SU-DHL-6 (cell line): ENCODE results near the gene ACADM.
"Not testable (repeated sequence)": the region's sequence is repeated elsewhere in the genome, so short reads cannot be mapped to it uniquely, and the experiment has no call there.

Experiments
- H2AFZ ChIP-seq: fragments of 200-600 bp; sonication (generic); 2 replicates; pipeline ENCODE4 v1.6.1; 2014; ENCODE audit warnings: low read depth, mild to moderate bottlenecking, moderate library complexity, mixed read lengths, antibody characterized with exemption, low read length; ENCODE audit not compliant: severe bottlenecking
- H3F3A ChIP-seq: fragments of 200-600 bp; shearing (Covaris generic); 2 replicates; pipeline ENCODE4 v1.6.0; 2016; ENCODE audit warnings: antibody characterized with exemption, mild to moderate bottlenecking; ENCODE audit not compliant: insufficient read depth
- H3K27ac ChIP-seq: fragments of 200-600 bp; sonication (generic); 2 replicates; pipeline ENCODE4 v1.5.1; 2016; ENCODE audit warnings: low read depth, mild to moderate bottlenecking, low read length, moderate library complexity, mixed read lengths
- H3K27me3 ChIP-seq: fragments of 200-600 bp; sonication (generic), shearing (Covaris generic); 2 replicates; pipeline ENCODE4 v1.6.0; 2014; ENCODE audit warnings: mild to moderate bottlenecking, low read length
- H3K36me3 ChIP-seq: fragments of 200-600 bp; sonication (generic); 2 replicates; pipeline ENCODE4 v1.6.1; 2014; ENCODE audit warnings: mild to moderate bottlenecking, low read length, mixed read lengths
- H3K4me2 ChIP-seq: fragments of 300-600, 200-600 bp; shearing (Covaris generic), sonication (generic); 2 replicates; pipeline ENCODE4 v1.6.0; 2014; ENCODE audit warnings: low read length, low read depth, mild to moderate bottlenecking; ENCODE audit not compliant: poor library complexity, severe bottlenecking
- H3K4me3 ChIP-seq: fragments of 200-600 bp; sonication (generic); 2 replicates; pipeline ENCODE4 v1.5.1; 2014; ENCODE audit warnings: antibody characterized with exemption, low read length, mild to moderate bottlenecking, mixed read lengths; ENCODE audit not compliant: insufficient read depth, poor library complexity, severe bottlenecking
- H3K79me2 ChIP-seq: fragments of 200-600 bp; sonication (generic); 2 replicates; pipeline ENCODE4 v1.6.1; 2014; ENCODE audit warnings: mild to moderate bottlenecking, low read length, moderate library complexity; ENCODE audit not compliant: insufficient read depth
- H3K9ac ChIP-seq: fragments of 200-600 bp; sonication (generic); 2 replicates; pipeline ENCODE4 v1.7.0; 2014; ENCODE audit warnings: mild to moderate bottlenecking, low read length
- H3K9me2 ChIP-seq: fragments of 200-600 bp; sonication (generic); replicated peaks from 2 replicates; pipeline ENCODE4 v1.6.1; 2014; ENCODE audit warnings: low read length; ENCODE audit not compliant: insufficient read depth
- H3K9me3 ChIP-seq: fragments of 200-600 bp; sonication (generic); 2 replicates; pipeline ENCODE4 v1.6.1; 2014; ENCODE audit warnings: low read length, mixed read lengths; ENCODE audit not compliant: insufficient read depth
- H4K20me1 ChIP-seq: fragments of 200-600 bp; sonication (generic); 2 replicates; pipeline ENCODE4 v1.6.1; 2014; ENCODE audit warnings: low read depth, mild to moderate bottlenecking, antibody characterized with exemption, low read length, moderate library complexity, mixed read lengths
- EZH2phosphoT487 ChIP-seq: fragments of 200-600 bp; sonication (generic), shearing (Covaris generic); conservative IDR thresholded peaks from 2 replicates; pipeline ENCODE4 v1.6.1; 2018; ENCODE audit warnings: mild to moderate bottlenecking, antibody characterized with exemption, low read length, moderate library complexity, mixed read lengths
- TF ChIP-seq, protein P1 (sequence below): fragments of 200-600 bp; sonication (generic); IDR thresholded peaks from one replicate; pipeline ENCODE4 v1.5.1; 2017; ENCODE audit warnings: antibody characterized with exemption, mild to moderate bottlenecking, low read length, moderate library complexity; ENCODE audit not compliant: insufficient read depth, poor library complexity, severe bottlenecking

The ACADM gene

DNA sequence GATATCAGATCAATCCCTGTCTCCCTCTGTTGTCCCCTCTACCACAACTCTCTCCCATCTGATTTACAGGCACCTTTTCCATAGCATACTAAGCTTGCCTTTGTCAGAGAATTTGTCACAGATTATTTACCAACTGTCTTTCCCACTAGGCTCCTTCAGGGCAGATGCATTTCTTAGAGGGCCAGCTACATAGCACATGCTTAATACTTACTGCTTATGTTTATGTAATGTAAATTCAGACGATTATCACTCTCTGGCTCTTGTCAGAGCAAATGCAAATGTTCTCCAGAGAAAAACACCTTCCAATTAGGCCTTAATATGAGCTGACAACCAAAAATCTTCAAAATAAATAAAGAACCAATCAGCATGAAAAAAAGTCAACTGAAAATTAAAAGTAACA lies 46.3 kb downstream of the ACADM start:
- Histone ChIP-seq H4K20me1 (no peaks in the 10 kb centered on the region), H3K79me2 (no peaks in the 10 kb centered on the region), H3K27me3 (no peaks in the 10 kb centered on the region), H3K27ac (no peak overlapping the region), H3K9me2 (no peaks in the 10 kb centered on the region), H3K4me3 (no peak overlapping the region), H3F3A (0 out of 2 replicates have a peak, but pooled peaks cover 5% of the 10 kb centered on the region), H3K36me3 (no peaks in the 10 kb centered on the region), H3K9me3 (no peaks in the 10 kb centered on the region), H3K9ac (no peak overlapping the region), H2AFZ (no peak overlapping the region), H3K4me2 (no peak overlapping the region)
- TF ChIP-seq, protein P1, sequence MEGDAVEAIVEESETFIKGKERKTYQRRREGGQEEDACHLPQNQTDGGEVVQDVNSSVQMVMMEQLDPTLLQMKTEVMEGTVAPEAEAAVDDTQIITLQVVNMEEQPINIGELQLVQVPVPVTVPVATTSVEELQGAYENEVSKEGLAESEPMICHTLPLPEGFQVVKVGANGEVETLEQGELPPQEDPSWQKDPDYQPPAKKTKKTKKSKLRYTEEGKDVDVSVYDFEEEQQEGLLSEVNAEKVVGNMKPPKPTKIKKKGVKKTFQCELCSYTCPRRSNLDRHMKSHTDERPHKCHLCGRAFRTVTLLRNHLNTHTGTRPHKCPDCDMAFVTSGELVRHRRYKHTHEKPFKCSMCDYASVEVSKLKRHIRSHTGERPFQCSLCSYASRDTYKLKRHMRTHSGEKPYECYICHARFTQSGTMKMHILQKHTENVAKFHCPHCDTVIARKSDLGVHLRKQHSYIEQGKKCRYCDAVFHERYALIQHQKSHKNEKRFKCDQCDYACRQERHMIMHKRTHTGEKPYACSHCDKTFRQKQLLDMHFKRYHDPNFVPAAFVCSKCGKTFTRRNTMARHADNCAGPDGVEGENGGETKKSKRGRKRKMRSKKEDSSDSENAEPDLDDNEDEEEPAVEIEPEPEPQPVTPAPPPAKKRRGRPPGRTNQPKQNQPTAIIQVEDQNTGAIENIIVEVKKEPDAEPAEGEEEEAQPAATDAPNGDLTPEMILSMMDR, result no peak
- TF ChIP-seq EZH2phosphoT487, result no peak

GRCh38 chr1:75771978-75772377 lies 47.5 kb downstream of the ACADM start:
- Histone ChIP-seq H3F3A (no peaks in the 10 kb centered on the region), H4K20me1 (no peaks in the 10 kb centered on the region), H3K27ac (no peak overlapping the region), H3K4me3 (no peak overlapping the region), H3K9ac (no peak overlapping the region), H3K36me3 (no peaks in the 10 kb centered on the region), H3K27me3 (no peaks in the 10 kb centered on the region), H2AFZ (no peak overlapping the region), H3K79me2 (no peaks in the 10 kb centered on the region), H3K9me3 (no peaks in the 10 kb centered on the region), H3K9me2 (no peaks in the 10 kb centered on the region), H3K4me2 (no peak overlapping the region)
- TF ChIP-seq, protein P1, result no peak
- TF ChIP-seq EZH2phosphoT487, result no peak

GRCh38 chr1:75777812-75778211 lies 53.3 kb downstream of the ACADM start:
- H3K4me2 ChIP-seq, H3K9me2 ChIP-seq, H3K36me3 ChIP-seq, H4K20me1 ChIP-seq, H3K4me3 ChIP-seq, H2AFZ ChIP-seq, H3K9me3 ChIP-seq, H3K27me3 ChIP-seq, H3K9ac ChIP-seq, H3K27ac ChIP-seq, H3F3A ChIP-seq, H3K79me2 ChIP-seq: not testable (repeated sequence)

- not testable (repeated sequence) for H3K9me3 ChIP-seq, H3K79me2 ChIP-seq, H2AFZ ChIP-seq, H3F3A ChIP-seq, H3K9me2 ChIP-seq, H4K20me1 ChIP-seq, H3K36me3 ChIP-seq, H3K4me3 ChIP-seq, H3K27ac ChIP-seq, H3K4me2 ChIP-seq, H3K27me3 ChIP-seq, H3K9ac ChIP-seq
Measured at GRCh38 chr1:75778694-75779093, 54.2 kb downstream of the ACADM start.

DNA sequence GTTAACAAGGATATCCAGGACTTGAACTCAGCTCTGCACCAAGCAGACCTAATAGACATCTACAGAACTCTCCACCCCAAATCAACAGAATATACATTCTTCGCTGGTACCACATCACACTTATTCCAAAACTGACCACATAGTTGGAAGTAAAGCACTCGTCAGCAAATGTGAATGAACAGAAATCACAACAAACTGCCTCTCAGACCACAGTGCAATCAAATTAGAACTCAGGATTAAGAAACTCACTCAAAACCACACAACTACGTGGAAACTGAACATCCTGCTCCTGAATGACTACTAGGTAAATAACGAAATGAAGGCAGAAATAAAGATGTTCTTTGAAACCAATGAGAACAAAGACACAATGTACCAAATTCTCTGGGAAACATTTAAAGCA lies 55.7 kb downstream of the ACADM start:
- not testable (repeated sequence) for H3K27ac ChIP-seq, H3K9me2 ChIP-seq, H3K9me3 ChIP-seq, H3K4me3 ChIP-seq, H3K27me3 ChIP-seq, H3F3A ChIP-seq, H3K9ac ChIP-seq, H3K4me2 ChIP-seq, H2AFZ ChIP-seq, H3K79me2 ChIP-seq, H3K36me3 ChIP-seq, H4K20me1 ChIP-seq

DNA sequence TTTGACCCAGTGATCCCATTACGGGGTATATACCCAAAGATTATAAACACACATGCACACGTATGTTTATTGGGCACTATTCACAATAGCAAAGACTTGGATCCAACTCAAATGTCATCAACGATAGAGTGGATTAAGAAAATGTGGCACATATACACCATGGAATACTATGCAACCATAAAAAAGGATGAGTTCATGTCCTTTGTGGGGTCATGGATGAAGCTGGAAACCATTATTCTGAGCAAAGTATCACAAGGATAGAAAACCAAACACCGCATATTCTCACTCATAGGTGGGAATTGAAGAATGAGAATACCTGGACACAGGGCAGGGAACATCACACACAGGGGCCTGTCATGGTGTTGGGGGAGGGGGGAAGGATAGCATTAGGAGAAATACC lies 59.4 kb downstream of the ACADM start:
- not testable (repeated sequence) for H3K9me3 ChIP-seq, H3K27me3 ChIP-seq, H3K9me2 ChIP-seq, H2AFZ ChIP-seq
- Histone ChIP-seq H3K4me2 (peak overlapping the region; percentile 95), H3F3A (peaks cover 45% of the 10 kb centered on the region), H3K9ac (peak overlapping the region; percentile 85), H3K27ac (peak overlapping the region; percentile 96), H3K79me2 (peaks cover 29% of the 10 kb centered on the region), H4K20me1 (peaks cover 21% of the 10 kb centered on the region), H3K36me3 (peaks cover 23% of the 10 kb centered on the region), H3K4me3 (peak overlapping the region; percentile 95)
